HEK293 (cell line): ENCODE data around the gene MYH6.

Experiments
- BCL11B ChIP-seq: fragments of 450-650 bp; formaldehyde crosslinking; IDR thresholded peaks from 2 replicates; pipeline ENCODE4 v1.5.1; 2016; ENCODE audit warnings: low read depth, missing biosample characterization, missing genetic modification characterization
- SP7 ChIP-seq: fragments of 450-650 bp; formaldehyde crosslinking; IDR thresholded peaks from 2 replicates; pipeline ENCODE4 v1.5.1; 2016; ENCODE audit warnings: missing biosample characterization, missing genetic modification characterization
- YY1 ChIP-seq: fragments of 450-650 bp; formaldehyde crosslinking; IDR thresholded peaks from 2 replicates; pipeline ENCODE4 v1.5.1; 2018; ENCODE audit warnings: missing biosample characterization, missing genetic modification characterization
- ZBTB21 ChIP-seq: fragments of 450-650 bp; formaldehyde crosslinking; IDR thresholded peaks from 2 replicates; pipeline ENCODE4 v1.5.1; 2017; ENCODE audit warnings: missing biosample characterization, missing genetic modification characterization
- ZFP37 ChIP-seq: fragments of 450-650 bp; formaldehyde crosslinking; IDR thresholded peaks from 2 replicates; pipeline ENCODE4 v1.5.1; 2016; ENCODE audit warnings: missing biosample characterization, missing genetic modification characterization
- ZNF558 ChIP-seq: fragments of 450-650 bp; formaldehyde crosslinking; IDR thresholded peaks from 2 replicates; pipeline ENCODE4 v1.5.1; 2016; ENCODE audit warnings: missing biosample characterization, missing genetic modification characterization
- TF ChIP-seq, protein P1 (sequence below): fragments of 450-650 bp; formaldehyde crosslinking; IDR thresholded peaks from 2 replicates; pipeline ENCODE4 v1.5.1; 2016; ENCODE audit warnings: missing biosample characterization, missing genetic modification characterization, borderline replicate concordance
- TF ChIP-seq, protein P2 (sequence below): fragments of 450-650 bp; formaldehyde crosslinking; IDR thresholded peaks from 2 replicates; pipeline ENCODE4 v1.5.1; 2016; ENCODE audit warnings: missing biosample characterization, missing genetic modification characterization
- TF ChIP-seq, protein P3 (sequence below): fragments of 450-650 bp; formaldehyde crosslinking; IDR thresholded peaks from 2 replicates; pipeline ENCODE4 v1.5.1; 2016; ENCODE audit warnings: missing biosample characterization, missing genetic modification characterization

GRCh38 chr14:23382276-23382675 is 25.8 kb downstream of the MYH6 start:
- TF ChIP-seq YY1 (tag by site-specific recombination) (no peak), BCL11B (tag by site-specific recombination) (no peak), ZBTB21 (tag by site-specific recombination) (no peak), ZFP37 (tag by site-specific recombination) (no peak), ZNF558 (no peak), SP7 (tag by site-specific recombination) (no peak)
- TF ChIP-seq, protein P1, sequence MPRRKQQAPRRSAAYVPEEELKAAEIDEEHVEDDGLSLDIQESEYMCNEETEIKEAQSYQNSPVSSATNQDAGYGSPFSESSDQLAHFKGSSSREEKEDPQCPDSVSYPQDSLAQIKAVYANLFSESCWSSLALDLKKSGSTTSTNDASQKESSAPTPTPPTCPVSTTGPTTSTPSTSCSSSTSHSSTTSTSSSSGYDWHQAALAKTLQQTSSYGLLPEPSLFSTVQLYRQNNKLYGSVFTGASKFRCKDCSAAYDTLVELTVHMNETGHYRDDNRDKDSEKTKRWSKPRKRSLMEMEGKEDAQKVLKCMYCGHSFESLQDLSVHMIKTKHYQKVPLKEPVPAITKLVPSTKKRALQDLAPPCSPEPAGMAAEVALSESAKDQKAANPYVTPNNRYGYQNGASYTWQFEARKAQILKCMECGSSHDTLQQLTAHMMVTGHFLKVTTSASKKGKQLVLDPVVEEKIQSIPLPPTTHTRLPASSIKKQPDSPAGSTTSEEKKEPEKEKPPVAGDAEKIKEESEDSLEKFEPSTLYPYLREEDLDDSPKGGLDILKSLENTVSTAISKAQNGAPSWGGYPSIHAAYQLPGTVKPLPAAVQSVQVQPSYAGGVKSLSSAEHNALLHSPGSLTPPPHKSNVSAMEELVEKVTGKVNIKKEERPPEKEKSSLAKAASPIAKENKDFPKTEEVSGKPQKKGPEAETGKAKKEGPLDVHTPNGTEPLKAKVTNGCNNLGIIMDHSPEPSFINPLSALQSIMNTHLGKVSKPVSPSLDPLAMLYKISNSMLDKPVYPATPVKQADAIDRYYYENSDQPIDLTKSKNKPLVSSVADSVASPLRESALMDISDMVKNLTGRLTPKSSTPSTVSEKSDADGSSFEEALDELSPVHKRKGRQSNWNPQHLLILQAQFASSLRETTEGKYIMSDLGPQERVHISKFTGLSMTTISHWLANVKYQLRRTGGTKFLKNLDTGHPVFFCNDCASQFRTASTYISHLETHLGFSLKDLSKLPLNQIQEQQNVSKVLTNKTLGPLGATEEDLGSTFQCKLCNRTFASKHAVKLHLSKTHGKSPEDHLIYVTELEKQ (tag by site-specific recombination), result no peak
- TF ChIP-seq, protein P2, sequence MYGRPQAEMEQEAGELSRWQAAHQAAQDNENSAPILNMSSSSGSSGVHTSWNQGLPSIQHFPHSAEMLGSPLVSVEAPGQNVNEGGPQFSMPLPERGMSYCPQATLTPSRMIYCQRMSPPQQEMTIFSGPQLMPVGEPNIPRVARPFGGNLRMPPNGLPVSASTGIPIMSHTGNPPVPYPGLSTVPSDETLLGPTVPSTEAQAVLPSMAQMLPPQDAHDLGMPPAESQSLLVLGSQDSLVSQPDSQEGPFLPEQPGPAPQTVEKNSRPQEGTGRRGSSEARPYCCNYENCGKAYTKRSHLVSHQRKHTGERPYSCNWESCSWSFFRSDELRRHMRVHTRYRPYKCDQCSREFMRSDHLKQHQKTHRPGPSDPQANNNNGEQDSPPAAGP (tag by site-specific recombination), result no peak
- TF ChIP-seq, protein P3, sequence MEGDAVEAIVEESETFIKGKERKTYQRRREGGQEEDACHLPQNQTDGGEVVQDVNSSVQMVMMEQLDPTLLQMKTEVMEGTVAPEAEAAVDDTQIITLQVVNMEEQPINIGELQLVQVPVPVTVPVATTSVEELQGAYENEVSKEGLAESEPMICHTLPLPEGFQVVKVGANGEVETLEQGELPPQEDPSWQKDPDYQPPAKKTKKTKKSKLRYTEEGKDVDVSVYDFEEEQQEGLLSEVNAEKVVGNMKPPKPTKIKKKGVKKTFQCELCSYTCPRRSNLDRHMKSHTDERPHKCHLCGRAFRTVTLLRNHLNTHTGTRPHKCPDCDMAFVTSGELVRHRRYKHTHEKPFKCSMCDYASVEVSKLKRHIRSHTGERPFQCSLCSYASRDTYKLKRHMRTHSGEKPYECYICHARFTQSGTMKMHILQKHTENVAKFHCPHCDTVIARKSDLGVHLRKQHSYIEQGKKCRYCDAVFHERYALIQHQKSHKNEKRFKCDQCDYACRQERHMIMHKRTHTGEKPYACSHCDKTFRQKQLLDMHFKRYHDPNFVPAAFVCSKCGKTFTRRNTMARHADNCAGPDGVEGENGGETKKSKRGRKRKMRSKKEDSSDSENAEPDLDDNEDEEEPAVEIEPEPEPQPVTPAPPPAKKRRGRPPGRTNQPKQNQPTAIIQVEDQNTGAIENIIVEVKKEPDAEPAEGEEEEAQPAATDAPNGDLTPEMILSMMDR, result no peak
